WTC11 (cell line): ENCODE results near the gene RANBP10. TPM values are rescaled to one million over a fixed set of nuclear protein-coding genes. Genes with fewer than 3 reads are reported as not detected.

Experiments used
- ATAC-seq: fragments of 200-7000 bp; cut with Tn5 transposase; 2 replicates; pipeline ENCODE4 v1.10.0; 2021; ENCODE audit warnings: mild to moderate bottlenecking, moderate library complexity
- CTCF ChIA-PET: fragments of 300-600 bp; sonication (Branson Sonifier 250); formaldehyde crosslinking; loops from one replicate; lab custom pipeline; 2021; ENCODE audit warnings: antibody characterized with exemption; lab: Charles Lee
- POLR2A ChIA-PET: fragments of 350-600 bp; sonication (Branson Sonifier 250); formaldehyde crosslinking; loops from one replicate; lab custom pipeline; 2021; ENCODE audit warnings: antibody characterized with exemption; lab: Charles Lee
- DNase-seq: peaks from one replicate; pipeline ENCODE4 v3.0.0; 2021; ENCODE audit warnings: low spot score
- H3K27ac Mint-ChIP-seq: 2 replicates; pipeline ENCODE4 v1.8.0; 2021; ENCODE audit warnings: mixed read lengths
- H3K27me3 Mint-ChIP-seq: 2 replicates; pipeline ENCODE4 v1.8.0; 2021; ENCODE audit warnings: low read depth, mild to moderate bottlenecking, moderate library complexity, mixed read lengths
- H3K36me3 Mint-ChIP-seq: 2 replicates; pipeline ENCODE4 v1.8.0; 2021; ENCODE audit warnings: mixed read lengths
- H3K4me1 Mint-ChIP-seq: 2 replicates; pipeline ENCODE4 v1.8.0; 2022; ENCODE audit warnings: mixed read lengths
- H3K4me3 Mint-ChIP-seq: 2 replicates; pipeline ENCODE4 v1.8.0; 2021; ENCODE audit warnings: mild to moderate bottlenecking, moderate library complexity, mixed read lengths
- H3K9me3 Mint-ChIP-seq: 2 replicates; pipeline ENCODE4 v1.8.0; 2021; ENCODE audit warnings: mixed read lengths
- CREM ChIP-seq: sonication (generic); formaldehyde crosslinking; IDR thresholded peaks from 2 replicates; pipeline ENCODE4 v1.8.1; 2022; ENCODE audit warnings: mild to moderate bottlenecking, missing genetic modification reagents, moderate library complexity
- CTCF ChIP-seq: fragments of 200-600 bp; IDR thresholded peaks from 2 replicates; pipeline ENCODE4 v1.8.0; 2022; ENCODE audit warnings: antibody characterized with exemption
- ELF4 ChIP-seq: sonication (generic); formaldehyde crosslinking; IDR thresholded peaks from 2 replicates; pipeline ENCODE4 v1.8.1; 2022; ENCODE audit warnings: low read depth, mild to moderate bottlenecking, moderate library complexity, missing genetic modification reagents
- FOXK1 ChIP-seq: sonication (generic); formaldehyde crosslinking; IDR thresholded peaks from 2 replicates; pipeline ENCODE4 v1.8.0; 2022; ENCODE audit warnings: mild to moderate bottlenecking, moderate library complexity, missing genetic modification reagents
- NFATC4 ChIP-seq: fragments of 250-450 bp; sonication (Bioruptor Pico); IDR thresholded peaks from 2 replicates; pipeline ENCODE4 v1.9.0; 2021; ENCODE audit warnings: mild to moderate bottlenecking
- NFE2L1 ChIP-seq: sonication (generic); formaldehyde crosslinking; IDR thresholded peaks from 2 replicates; pipeline ENCODE4 v1.8.1; 2023; ENCODE audit warnings: missing genetic modification reagents
- NR1H2 ChIP-seq: sonication (generic); formaldehyde crosslinking; IDR thresholded peaks from 2 replicates; pipeline ENCODE4 v1.9.0; 2021; ENCODE audit warnings: mild to moderate bottlenecking, moderate library complexity, missing genetic modification reagents
- NR3C1 ChIP-seq: sonication (generic); formaldehyde crosslinking; conservative IDR thresholded peaks from 2 replicates; pipeline ENCODE4 v1.8.1; 2023; ENCODE audit warnings: low read depth, mild to moderate bottlenecking, missing genetic modification reagents
- PRRX2 ChIP-seq: fragments of 250-450 bp; sonication (Bioruptor Pico); IDR thresholded peaks from 2 replicates; pipeline ENCODE4 v1.8.0; 2021; ENCODE audit warnings: mild to moderate bottlenecking
- RELA ChIP-seq: sonication (generic); formaldehyde crosslinking; IDR thresholded peaks from 2 replicates; pipeline ENCODE4 v1.8.1; 2022; ENCODE audit warnings: missing genetic modification reagents, mild to moderate bottlenecking, borderline replicate concordance
- SMAD3 ChIP-seq: sonication (generic); formaldehyde crosslinking; IDR thresholded peaks from 2 replicates; pipeline ENCODE4 v1.8.0; 2022; ENCODE audit warnings: missing genetic modification reagents, mild to moderate bottlenecking, borderline replicate concordance
- SP1 ChIP-seq: sonication (generic); formaldehyde crosslinking; conservative IDR thresholded peaks from 2 replicates; pipeline ENCODE4 v1.8.1; 2022; ENCODE audit warnings: missing genetic modification reagents
- STAT6 ChIP-seq: sonication (generic); formaldehyde crosslinking; conservative IDR thresholded peaks from 2 replicates; pipeline ENCODE4 v1.8.1; 2023; ENCODE audit warnings: mild to moderate bottlenecking, low read depth, missing genetic modification reagents, moderate library complexity
- TCF7 ChIP-seq: sonication (generic); formaldehyde crosslinking; IDR thresholded peaks from 2 replicates; pipeline ENCODE4 v1.8.0; 2022; ENCODE audit warnings: mild to moderate bottlenecking, low read depth, missing genetic modification reagents, moderate library complexity
- ZNF219 ChIP-seq: sonication (generic); formaldehyde crosslinking; IDR thresholded peaks from 2 replicates; pipeline ENCODE4 v1.8.0; 2023; ENCODE audit warnings: missing genetic modification reagents, mild to moderate bottlenecking, borderline replicate concordance
- ZNF232 ChIP-seq: sonication (generic); formaldehyde crosslinking; IDR thresholded peaks from 2 replicates; pipeline ENCODE4 v1.8.0; 2022; ENCODE audit warnings: mild to moderate bottlenecking, missing genetic modification reagents
- total RNA-seq: library from RNA; stranded (reverse); gene quantifications from 3 replicates; pipeline ENCODE4 v1.2.3, GENCODE V29; 2021
- TF ChIP-seq, protein P1 (sequence below): sonication (generic); formaldehyde crosslinking; IDR thresholded peaks from 2 replicates; pipeline ENCODE4 v1.8.1; 2023; ENCODE audit warnings: mild to moderate bottlenecking, missing genetic modification reagents, moderate library complexity
- TF ChIP-seq, protein P2 (sequence below): fragments of 250-450 bp; sonication (Bioruptor Pico); IDR thresholded peaks from 2 replicates; pipeline ENCODE4 v2.1.2; 2022; ENCODE audit warnings: mild to moderate bottlenecking, moderate library complexity
- TF ChIP-seq, protein P3 (sequence below): sonication (generic); formaldehyde crosslinking; IDR thresholded peaks from 2 replicates; pipeline ENCODE4 v1.8.0; 2022; ENCODE audit warnings: mild to moderate bottlenecking, missing genetic modification reagents

The RANBP10 gene
- total RNA-seq, 1 experiment from 2014 or later, result 14.0 TPM

- Mint-ChIP-seq H3K4me1 (no peaks in the 10 kb centered on the region), H3K27me3 (no peaks in the 10 kb centered on the region), H3K4me3 (no peak overlapping the region), H3K9me3 (no peaks in the 10 kb centered on the region), H3K27ac (no peak overlapping the region), H3K36me3 (peaks cover 8% of the 10 kb centered on the region; the same call in 1 of the 2 replicates)
- ATAC-seq (no peak), DNase-seq (no peak)
- POLR2A ChIA-PET, result no interaction called here
- CTCF ChIA-PET, result interaction anchor here (0.6 to 1.1 kb wide), 2 partner anchors 15 to 81 kb away, joined by 3 read pairs; no protein-coding TSS in a partner anchor
- TF ChIP-seq, protein P1, sequence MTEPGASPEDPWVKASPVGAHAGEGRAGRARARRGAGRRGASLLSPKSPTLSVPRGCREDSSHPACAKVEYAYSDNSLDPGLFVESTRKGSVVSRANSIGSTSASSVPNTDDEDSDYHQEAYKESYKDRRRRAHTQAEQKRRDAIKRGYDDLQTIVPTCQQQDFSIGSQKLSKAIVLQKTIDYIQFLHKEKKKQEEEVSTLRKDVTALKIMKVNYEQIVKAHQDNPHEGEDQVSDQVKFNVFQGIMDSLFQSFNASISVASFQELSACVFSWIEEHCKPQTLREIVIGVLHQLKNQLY (CRISPR knock-in tag), result no peak
- TF ChIP-seq NR1H2 (CRISPR knock-in tag), result no peak
- TF ChIP-seq NR3C1 (CRISPR knock-in tag), result no peak
- TF ChIP-seq, protein P2, sequence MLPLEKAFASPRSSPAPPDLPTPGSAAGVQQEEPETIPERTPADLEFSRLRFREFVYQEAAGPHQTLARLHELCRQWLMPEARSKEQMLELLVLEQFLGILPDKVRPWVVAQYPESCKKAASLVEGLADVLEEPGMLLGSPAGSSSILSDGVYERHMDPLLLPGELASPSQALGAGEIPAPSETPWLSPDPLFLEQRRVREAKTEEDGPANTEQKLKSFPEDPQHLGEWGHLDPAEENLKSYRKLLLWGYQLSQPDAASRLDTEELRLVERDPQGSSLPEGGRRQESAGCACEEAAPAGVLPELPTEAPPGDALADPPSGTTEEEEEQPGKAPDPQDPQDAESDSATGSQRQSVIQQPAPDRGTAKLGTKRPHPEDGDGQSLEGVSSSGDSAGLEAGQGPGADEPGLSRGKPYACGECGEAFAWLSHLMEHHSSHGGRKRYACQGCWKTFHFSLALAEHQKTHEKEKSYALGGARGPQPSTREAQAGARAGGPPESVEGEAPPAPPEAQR (CRISPR knock-in tag), result no peak
Measured at GRCh38 chr16:67734731-67735201, 71.6 kb downstream of the RANBP10 start.

GRCh38 chr16:67733734-67734470 is 72.5 kb downstream of the RANBP10 start:
- H3K36me3 Mint-ChIP-seq, result peaks cover 12% of the 10 kb centered on the region; the same call in 1 of the 2 replicates
- H3K27ac Mint-ChIP-seq, result no peak overlapping the region
- H3K4me3 Mint-ChIP-seq, result no peak overlapping the region
- DNase-seq, result no peak
- ChIA-PET CTCF (interaction anchor here (1.1 kb wide), 1 partner anchor 15 kb away, joined by 3 read pairs; no protein-coding TSS in a partner anchor), POLR2A (no interaction called here)
- no peak for TF ChIP-seq RELA (CRISPR knock-in tag)
- no peak for TF ChIP-seq SMAD3 (CRISPR knock-in tag)
- no peak for TF ChIP-seq STAT6 (CRISPR knock-in tag)
- TF ChIP-seq, protein P2 (CRISPR knock-in tag), result no peak
- H3K9me3 Mint-ChIP-seq, result no peaks in the 10 kb centered on the region
- no peak for ATAC-seq
- H3K27me3 Mint-ChIP-seq, result no peaks in the 10 kb centered on the region
- no peaks in the 10 kb centered on the region for H3K4me1 Mint-ChIP-seq

GRCh38 chr16:67731753-67732095 is 74.6 kb downstream of the RANBP10 start:
- Mint-ChIP-seq H3K9me3 (no peaks in the 10 kb centered on the region), H3K36me3 (peaks cover 17% of the 10 kb centered on the region), H3K4me3 (no peak overlapping the region), H3K27me3 (no peaks in the 10 kb centered on the region), H3K27ac (no peak overlapping the region), H3K4me1 (no peaks in the 10 kb centered on the region)
- CTCF ChIA-PET, result no interaction called here
- no peak for ATAC-seq
- POLR2A ChIA-PET, result no interaction called here
- no peak for DNase-seq
- TF ChIP-seq CTCF, result no peak
- TF ChIP-seq NFE2L1 (CRISPR knock-in tag), result no peak
- TF ChIP-seq, protein P3, sequence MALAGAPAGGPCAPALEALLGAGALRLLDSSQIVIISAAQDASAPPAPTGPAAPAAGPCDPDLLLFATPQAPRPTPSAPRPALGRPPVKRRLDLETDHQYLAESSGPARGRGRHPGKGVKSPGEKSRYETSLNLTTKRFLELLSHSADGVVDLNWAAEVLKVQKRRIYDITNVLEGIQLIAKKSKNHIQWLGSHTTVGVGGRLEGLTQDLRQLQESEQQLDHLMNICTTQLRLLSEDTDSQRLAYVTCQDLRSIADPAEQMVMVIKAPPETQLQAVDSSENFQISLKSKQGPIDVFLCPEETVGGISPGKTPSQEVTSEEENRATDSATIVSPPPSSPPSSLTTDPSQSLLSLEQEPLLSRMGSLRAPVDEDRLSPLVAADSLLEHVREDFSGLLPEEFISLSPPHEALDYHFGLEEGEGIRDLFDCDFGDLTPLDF, result no peak
- no peak for TF ChIP-seq NFATC4 (CRISPR knock-in tag)
- no peak for TF ChIP-seq ZNF219 (CRISPR knock-in tag)
- TF ChIP-seq STAT6 (CRISPR knock-in tag), result no peak
- TF ChIP-seq ZNF232 (CRISPR knock-in tag), result no peak
- TF ChIP-seq CREM (CRISPR knock-in tag), result no peak
- TF ChIP-seq FOXK1, result no peak
- TF ChIP-seq SP1 (CRISPR knock-in tag), result no peak
- TF ChIP-seq TCF7 (CRISPR knock-in tag), result no peak
- no peak for TF ChIP-seq ELF4 (CRISPR knock-in tag)
- TF ChIP-seq PRRX2, result no peak
